Mononuclear cell (primary cell): ENCODE data around the gene MMEL1. TPM values are rescaled to one million over a fixed set of nuclear protein-coding genes. Genes with fewer than 3 reads are reported as not detected.
"Not testable (repeated sequence)": the region's sequence is repeated elsewhere in the genome, so short reads cannot be mapped to it uniquely, and the experiment has no call there.

ENCODE experiments used
- H3K27me3 ChIP-seq: 2 replicates; pipeline ENCODE4 v1.6.0; 2011; ENCODE audit warnings: low read length, control low read depth; ENCODE audit not compliant: insufficient read depth
- H3K4me1 ChIP-seq: 2 replicates; pipeline ENCODE4 v1.5.1; 2011; ENCODE audit warnings: mild to moderate bottlenecking, low read length, control low read depth; ENCODE audit not compliant: insufficient read depth
- H3K4me3 ChIP-seq: 2 replicates; pipeline ENCODE4 v1.5.1; 2011; ENCODE audit warnings: mild to moderate bottlenecking, low read length, moderate library complexity
- H3K9me3 ChIP-seq: 2 replicates; pipeline ENCODE4 v1.5.1; 2011; ENCODE audit warnings: low read depth, mild to moderate bottlenecking, control low read depth, low read length
- total RNA-seq: library from RNA; depleted of rRNA; stranded (reverse); fragments of >200 nt; gene quantifications from one replicate; pipeline ENCODE4 v1.2.3, GENCODE V29; 2012

The MMEL1 gene
- total RNA-seq, 1 donor, result 0.63 TPM

DNA sequence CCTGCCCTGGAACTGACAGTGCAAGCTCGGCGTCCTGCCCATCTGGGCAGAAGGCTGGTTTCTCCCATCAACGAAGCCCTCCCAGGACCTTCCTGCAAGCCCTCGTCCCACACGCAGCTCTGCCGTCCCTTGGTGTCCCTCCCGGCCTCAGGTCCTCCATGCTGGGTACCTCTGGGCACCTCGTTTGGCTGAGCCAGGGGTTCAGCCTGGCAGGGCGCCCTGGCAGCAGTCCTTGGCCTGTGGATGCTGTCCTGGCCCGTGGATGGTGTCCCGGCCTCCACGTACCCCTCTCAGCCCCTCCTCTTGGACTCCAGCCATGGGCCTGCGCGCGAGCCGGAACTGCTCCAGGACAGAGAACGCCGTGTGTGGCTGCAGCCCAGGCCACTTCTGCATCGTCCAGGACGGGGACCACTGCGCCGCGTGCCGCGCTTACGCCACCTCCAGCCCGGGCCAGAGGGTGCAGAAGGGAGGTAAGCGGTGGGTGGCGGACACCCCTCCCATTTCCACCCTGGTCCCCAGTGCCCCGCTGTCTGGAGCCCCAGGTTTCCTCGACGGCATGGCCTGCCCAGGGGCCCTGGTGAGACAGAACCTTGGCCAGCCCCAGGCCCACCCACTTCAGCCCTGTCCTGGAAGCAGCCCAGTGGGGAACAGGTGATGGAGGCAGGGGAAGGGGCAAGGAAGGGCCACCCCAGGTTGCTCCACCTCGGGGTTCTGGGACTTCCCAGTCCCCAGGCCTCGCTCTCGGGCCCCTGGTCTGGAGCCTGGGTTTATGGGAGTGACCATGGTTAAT lies 73.1 kb downstream of the MMEL1 start:
- peaks cover 33% of the 10 kb centered on the region for H3K4me1 ChIP-seq
- H3K27me3 ChIP-seq, result no peaks in the 10 kb centered on the region
- H3K9me3 ChIP-seq, result no peaks in the 10 kb centered on the region
- H3K4me3 ChIP-seq, result no peak overlapping the region

DNA sequence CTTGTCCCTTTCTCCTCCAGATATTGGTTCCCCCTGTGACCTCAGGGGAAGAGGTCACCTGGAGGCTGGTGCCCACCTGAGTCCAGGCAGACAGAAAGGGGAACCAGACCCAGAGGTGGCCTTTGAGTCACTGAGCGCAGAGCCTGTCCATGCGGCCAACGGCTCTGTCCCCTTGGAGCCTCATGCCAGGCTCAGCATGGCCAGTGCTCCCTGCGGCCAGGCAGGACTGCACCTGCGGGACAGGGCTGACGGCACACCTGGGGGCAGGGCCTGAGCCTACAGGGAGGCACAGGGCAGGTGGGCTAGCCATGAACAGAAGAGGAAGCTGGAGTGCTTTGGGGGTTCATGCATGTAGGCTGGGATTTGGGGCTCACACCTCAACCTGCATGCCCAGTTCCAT lies 74.0 kb downstream of the MMEL1 start:
- Histone ChIP-seq H3K4me3 (no peak overlapping the region), H3K4me1 (peaks cover 37% of the 10 kb centered on the region), H3K9me3 (no peaks in the 10 kb centered on the region), H3K27me3 (no peaks in the 10 kb centered on the region)

DNA sequence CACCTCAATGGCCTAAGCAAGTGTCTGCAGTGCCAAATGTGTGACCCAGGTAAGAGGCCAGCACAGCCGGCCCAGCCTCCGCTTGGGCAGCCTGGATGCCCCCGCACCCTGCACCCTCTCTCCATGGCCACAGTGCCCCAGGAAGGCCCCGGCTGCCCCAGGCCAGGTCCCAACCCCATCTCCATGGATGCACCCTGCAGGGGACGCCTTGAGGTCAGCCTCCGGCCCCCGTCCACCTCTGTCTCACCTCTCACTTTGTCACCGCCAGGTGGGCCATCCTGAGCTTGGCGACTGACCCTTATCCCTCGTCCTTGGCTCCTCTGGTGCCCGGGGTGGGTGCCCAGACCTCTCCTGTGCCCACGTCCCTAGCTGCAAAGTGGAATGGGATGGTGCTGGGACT lies 74.4 kb downstream of the MMEL1 start:
- Histone ChIP-seq H3K4me3 (no peak overlapping the region), H3K27me3 (no peaks in the 10 kb centered on the region), H3K4me1 (peaks cover 37% of the 10 kb centered on the region), H3K9me3 (no peaks in the 10 kb centered on the region)

DNA sequence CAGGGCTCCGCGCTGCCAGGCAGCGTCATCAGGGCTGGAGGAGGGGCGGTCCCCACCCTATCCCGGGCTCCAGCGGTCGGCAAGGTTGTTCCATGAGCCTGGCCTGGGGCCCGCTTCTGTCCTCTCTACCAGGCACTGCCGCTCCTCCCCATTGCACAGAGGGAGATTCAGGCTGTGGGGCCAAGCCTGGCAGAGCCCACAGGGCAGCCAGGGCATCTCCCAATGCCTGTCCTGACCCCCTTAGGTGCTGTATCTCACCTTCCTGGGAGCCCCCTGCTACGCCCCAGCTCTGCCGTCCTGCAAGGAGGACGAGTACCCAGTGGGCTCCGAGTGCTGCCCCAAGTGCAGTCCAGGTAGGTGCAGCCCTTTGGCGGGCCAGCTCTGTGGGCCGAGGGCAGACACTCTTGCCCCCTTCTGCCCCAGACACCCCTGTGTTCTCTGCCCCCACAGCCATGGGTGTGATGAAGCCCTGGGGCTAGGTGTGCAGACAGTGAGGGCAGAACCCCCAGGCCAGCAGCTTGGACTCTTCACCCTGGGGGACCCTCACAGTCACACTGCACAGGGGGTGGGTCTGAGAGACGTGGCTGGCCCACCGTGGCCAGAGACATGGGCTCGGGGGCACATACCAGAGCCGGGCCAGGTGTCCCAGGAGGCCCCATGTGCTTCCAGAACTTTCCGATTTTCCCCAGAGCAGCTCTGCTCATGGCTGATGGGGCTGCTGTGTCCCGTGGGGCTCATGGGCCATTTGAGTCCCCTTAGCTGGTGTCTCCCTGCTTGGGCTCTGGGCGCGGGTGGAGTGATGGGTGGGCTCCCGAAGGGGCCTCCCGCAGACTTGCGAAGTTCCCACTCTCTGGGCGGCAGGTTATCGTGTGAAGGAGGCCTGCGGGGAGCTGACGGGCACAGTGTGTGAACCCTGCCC lies 75.1 kb downstream of the MMEL1 start:
- no peaks in the 10 kb centered on the region for H3K27me3 ChIP-seq
- H3K4me1 ChIP-seq, result peaks cover 37% of the 10 kb centered on the region
- peak overlapping the region; percentile 85 for H3K4me3 ChIP-seq
- no peaks in the 10 kb centered on the region for H3K9me3 ChIP-seq

DNA sequence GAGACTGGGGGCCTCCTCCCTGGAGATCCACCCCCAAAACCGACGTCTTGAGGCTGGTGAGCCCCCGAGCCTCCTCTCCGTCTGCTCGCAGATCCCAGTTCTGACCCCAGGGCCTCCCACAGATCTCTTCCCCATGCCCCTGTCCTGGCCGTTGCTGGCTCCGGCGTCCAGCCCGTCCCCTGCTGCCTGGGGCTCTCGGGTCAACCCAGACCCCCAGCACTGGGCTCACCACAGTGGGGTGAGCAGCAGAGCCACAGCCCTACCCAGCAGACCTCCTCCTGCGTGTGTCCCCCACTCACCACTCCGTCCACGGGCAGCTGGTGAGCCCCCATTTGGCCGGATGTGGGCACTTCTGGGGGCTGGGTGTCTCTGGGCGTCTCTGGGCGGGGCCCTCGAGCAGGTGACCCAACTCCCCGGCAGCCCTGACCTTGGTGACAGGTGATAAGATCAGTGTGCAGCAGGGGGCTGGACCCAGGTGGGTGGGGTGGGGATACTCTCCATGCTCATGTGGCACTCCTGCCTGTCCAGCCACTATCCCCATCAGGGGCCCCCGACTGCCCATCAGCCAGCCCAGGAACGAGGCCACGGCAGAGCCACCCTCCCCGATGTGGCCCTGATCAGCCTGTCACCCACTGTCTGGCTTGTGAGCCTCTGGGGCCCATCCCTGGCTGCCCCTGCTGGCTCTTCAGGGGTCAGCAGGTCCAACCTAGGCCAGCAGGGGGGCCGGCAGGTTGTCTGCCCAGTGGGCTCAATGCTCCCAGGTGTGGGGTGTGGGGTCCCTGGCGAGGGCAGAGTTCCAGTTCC lies 75.9 kb downstream of the MMEL1 start:
- peaks cover 37% of the 10 kb centered on the region for H3K4me1 ChIP-seq
- no peaks in the 10 kb centered on the region for H3K9me3 ChIP-seq
- peak overlapping the region; percentile 85 for H3K4me3 ChIP-seq
- H3K27me3 ChIP-seq, result no peaks in the 10 kb centered on the region

DNA sequence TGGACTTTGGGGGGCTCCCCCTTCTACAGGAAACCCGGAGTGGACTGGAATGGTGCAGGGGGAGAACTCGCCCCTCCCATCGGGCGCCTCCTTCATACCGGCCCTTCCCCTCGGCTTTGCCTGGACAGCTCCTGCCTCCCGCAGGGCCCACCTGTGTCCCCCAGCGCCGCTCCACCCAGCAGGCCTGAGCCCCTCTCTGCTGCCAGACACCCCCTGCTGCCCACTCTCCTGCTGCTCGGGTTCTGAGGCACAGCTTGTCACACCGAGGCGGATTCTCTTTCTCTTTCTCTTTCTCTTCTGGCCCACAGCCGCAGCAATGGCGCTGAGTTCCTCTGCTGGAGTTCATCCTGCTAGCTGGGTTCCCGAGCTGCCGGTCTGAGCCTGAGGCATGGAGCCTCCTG lies 76.5 kb downstream of the MMEL1 start, which contains the start of gene TNFRSF14:
Gene TNFRSF14 (plus strand): TSS at position 95 of the 401 bp plus-strand sequence. CDS start 294 bp downstream, at position 389.
- no peaks in the 10 kb centered on the region for H3K9me3 ChIP-seq
- no peaks in the 10 kb centered on the region for H3K27me3 ChIP-seq
- peaks cover 37% of the 10 kb centered on the region for H3K4me1 ChIP-seq
- peak within 1 kb of the TSS; percentile 85 for H3K4me3 ChIP-seq

DNA sequence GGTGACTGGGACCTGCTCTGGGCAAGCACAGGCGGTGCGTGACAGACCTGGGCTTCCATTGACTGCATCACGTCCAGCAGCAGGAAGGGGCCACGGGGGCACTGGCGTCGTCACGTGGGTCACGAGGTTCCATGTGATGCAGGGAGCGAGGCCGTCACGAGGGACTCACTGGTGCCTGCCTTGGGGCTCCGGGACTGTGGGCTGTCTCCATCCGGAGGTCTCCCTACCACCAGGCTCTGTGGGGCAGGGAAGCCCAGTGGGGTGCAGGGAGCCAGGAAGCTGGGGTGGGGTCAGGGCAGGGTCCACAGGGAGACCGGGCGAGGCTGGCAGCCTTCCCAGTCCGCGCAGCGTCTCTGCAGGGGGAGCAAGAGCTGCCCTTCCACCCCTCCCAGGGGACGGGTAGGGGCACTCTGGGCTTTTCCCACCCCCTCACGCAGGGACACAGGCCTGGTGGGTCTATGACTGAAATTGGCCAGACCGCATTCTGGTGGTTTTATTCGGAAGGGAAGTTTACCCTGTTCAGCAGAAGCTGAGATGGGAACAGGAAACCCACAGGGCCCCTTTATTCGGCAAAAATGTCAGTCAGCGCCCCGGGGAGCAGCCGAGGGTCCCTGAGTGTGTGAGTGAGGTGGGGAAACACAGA lies 77.1 kb downstream of the MMEL1 start:
- H3K4me1 ChIP-seq, result peaks cover 37% of the 10 kb centered on the region

DNA sequence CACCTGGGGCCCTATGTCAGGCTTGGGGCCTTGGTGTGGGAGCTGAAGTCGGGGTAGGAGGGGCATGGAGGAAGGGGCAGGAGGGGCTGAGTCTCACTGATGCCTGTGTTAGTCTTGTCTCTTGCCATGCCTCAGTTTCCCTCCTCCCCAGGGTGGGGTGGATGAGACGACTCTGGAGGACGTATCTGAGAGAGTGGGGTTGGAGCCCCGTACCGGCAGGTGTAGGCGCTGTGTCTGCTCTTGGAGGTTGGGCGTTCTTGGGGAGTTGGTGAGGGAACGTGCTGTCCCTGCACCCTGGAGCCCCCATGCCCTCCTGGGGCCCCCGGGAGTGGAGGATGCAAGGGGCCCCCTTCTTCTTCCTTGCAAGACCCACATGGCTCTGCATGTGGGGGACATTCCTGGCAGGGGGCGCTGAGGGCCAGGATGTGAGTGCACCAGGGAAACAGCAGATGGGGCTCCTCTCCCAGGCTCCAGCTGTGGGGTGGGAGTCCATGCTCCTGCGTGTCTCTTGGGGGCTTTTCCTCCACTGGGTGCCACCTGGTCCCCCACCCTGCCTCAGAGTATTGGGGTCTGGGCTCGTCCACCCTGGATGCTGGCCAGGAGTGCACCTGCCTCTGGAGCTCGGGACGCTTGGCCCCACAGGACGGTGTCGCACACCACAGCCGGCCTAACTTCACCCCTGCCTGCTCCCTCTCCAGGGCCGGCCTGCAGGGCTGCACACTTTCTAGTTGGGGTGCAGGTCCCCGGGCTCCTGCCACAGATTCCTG lies 78.0 kb downstream of the MMEL1 start:
- H3K4me3 ChIP-seq, result no peak overlapping the region
- no peaks in the 10 kb centered on the region for H3K27me3 ChIP-seq
- H3K4me1 ChIP-seq, result peaks cover 45% of the 10 kb centered on the region

More for the DNA sequence above, 77.1 kb downstream of the MMEL1 start:
- Histone ChIP-seq H3K4me3 (peak overlapping the region; percentile 85), H3K27me3 (no peaks in the 10 kb centered on the region), H3K9me3 (no peaks in the 10 kb centered on the region)

DNA sequence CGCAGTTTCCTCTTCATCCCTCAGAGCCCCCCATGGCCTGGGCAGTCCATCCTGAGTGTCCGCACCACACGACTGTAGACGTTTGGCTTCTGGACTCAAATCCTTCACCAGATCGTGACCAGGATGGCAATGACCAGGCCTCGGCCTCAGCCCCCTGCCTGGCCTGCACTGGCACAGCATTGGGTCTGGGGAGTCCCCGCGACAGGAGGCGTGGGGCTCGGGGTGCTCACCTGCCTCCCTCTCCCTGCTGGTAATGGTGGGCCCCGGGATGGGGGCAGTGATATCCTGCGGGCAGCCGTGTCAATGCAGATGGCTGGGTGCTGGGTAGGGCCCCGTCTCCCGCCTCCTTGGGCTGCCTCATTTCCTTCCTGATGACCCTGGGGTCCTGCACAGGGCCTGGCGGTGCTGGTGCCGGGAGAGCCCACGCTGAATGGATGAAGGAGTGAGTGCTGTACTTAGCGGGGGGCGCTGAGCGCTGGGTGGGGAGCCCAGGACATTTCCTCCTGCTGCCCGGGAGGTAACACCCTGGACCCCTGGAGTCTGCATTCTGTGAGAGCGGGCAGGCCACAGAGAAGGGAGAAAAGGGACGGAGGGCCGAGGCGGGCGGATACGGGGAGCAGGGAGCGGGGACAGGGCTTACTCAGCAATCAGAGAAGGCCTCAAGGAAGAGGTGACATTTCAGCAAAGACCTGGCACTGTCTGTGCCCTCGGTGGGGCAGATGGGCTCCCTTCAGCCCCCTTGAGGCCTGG lies 78.8 kb downstream of the MMEL1 start:
- Histone ChIP-seq H3K4me3 (no peak overlapping the region), H3K9me3 (no peaks in the 10 kb centered on the region), H3K4me1 (peaks cover 52% of the 10 kb centered on the region), H3K27me3 (no peaks in the 10 kb centered on the region)

More for the DNA sequence above, 78.0 kb downstream of the MMEL1 start:
- no peaks in the 10 kb centered on the region for H3K9me3 ChIP-seq

DNA sequence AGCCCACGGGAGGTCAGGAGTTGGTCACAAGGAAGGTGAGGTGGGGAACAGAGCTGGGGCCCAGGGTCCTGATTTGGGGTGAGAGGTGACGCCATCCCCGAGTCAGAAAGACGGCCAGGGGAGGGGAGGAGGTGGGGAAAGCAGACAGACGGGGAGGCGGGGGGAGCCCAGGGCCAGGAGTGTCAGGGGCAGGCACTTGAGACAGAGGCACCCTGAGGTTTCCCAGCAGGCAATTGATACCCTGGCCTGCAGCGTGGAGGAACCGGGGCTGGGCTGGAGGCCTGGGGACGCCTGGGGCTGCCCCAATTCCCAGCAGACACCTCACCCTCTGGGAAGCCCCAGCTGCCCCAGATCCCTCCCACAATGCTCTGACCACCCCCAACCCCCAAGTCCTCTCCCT lies 79.7 kb downstream of the MMEL1 start:
- H3K9me3 ChIP-seq, H3K4me3 ChIP-seq, H3K27me3 ChIP-seq: not testable (repeated sequence)
- H3K4me1 ChIP-seq, result peaks cover 51% of the 10 kb centered on the region

DNA sequence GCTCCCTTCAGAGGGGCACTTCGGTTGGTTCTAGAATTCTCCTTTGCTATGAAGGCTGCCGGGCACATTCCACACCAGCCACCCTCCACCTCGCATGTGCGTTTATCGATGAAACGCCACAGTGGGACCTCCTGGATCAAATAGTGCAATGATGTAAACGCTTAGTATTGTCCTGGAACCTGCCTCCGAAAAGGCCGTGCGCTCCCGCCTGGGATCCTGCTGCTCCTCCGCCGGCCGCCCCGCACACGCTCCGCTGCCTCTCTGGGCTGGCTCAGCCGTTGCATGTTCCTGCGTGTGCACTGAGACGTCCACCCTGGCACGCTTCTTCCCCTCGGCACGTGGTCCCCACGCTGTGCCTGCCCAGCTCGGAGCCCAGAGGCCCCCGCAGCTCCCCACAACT lies 80.6 kb downstream of the MMEL1 start:
- Histone ChIP-seq H3K4me3 (no peak overlapping the region), H3K27me3 (no peaks in the 10 kb centered on the region), H3K9me3 (no peaks in the 10 kb centered on the region), H3K4me1 (peaks cover 51% of the 10 kb centered on the region)

DNA sequence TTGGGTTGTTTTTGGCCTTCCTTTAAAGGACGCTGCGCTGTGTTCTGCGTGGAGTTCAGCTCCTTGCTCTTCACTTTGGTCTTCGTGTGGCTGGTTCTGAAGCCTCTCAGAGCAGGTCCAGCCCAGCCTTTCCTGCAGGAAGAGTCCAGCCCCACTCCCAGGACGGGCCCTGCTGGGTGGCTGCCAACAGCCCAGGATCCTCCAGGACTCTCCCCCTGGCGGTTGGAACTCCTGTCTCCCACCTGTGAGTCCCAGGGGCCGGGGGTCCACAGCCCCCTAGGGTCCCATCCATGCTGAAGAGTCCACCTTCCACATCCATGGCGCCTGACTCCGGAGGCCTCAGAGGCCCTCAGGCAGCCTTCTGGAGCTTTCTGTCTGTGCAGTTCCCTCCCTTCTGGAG lies 81.3 kb downstream of the MMEL1 start:
- H3K4me3 ChIP-seq, H3K9me3 ChIP-seq, H3K27me3 ChIP-seq: not testable (repeated sequence)
- peaks cover 52% of the 10 kb centered on the region for H3K4me1 ChIP-seq

DNA sequence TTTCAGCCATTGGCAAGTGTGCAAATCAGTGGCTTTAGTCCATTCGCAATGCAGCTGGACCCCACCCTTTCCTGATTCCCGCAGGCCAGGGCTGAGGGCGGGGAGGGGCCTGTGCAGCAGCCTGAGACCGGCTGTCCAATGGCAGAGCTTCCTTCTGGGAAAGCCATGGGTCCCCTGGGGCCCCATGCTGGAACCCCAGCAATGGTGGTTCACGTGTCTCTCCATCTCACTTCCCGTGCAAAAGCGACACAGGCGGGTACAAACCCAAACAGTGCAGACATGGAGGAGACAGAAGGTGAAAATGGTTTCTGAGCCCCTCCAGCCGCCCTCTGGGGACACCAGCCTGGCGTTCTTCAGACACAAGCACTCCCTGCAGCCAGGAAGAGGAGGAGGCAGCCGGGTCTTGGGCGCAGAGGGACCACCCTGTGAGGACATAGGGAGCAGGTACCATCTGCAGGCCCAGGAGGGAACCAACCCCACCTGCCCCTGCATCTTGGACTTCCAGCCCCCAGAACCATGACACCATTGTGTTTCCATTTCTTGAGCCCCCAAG lies 82.4 kb downstream of the MMEL1 start:
- not testable (repeated sequence) for H3K9me3 ChIP-seq, H3K4me3 ChIP-seq, H3K27me3 ChIP-seq
- peaks cover 49% of the 10 kb centered on the region for H3K4me1 ChIP-seq
